ENCODE results near the gene SLC35F4. TPM values are rescaled to one million over a fixed set of nuclear protein-coding genes. Genes with fewer than 3 reads are reported as not detected.

Gene SLC35F4
- total and polyA plus RNA-seq, 10 donors: not detected

- H3K9me3 ChIP-seq: peaks cover 0 to 1% (median 0%) of the 10 kb centered on the region in 8 donors
- H3K4me1 ChIP-seq: peaks cover 0 to 2% (median under 1%) of the 10 kb centered on the region in 6 donors
- peaks cover 4 to 26% (median 14%) of the 10 kb centered on the region in 7 donors for H3K27me3 ChIP-seq (replicated peaks in 1 of 7)
- TF ChIP-seq POLR2AphosphoS5 (IDR thresholded peaks at IDR 0.05): no peak
- TF ChIP-seq CTCF (IDR thresholded peaks at IDR 0.05 in 8 of 11, conservative IDR thresholded peaks at IDR 0.05 in 3 of 11): no peak
- TF ChIP-seq POLR2A (IDR thresholded peaks at IDR 0.05): no peak
- H3K4me3 ChIP-seq: no peak overlapping the region
- WGBS, 5 donors: 47 to 67% (median 56%) methylated on average over 3 of the region's 3 CpGs
- no peaks in the 10 kb centered on the region for H3K36me3 ChIP-seq
- DNase-seq: no peak
- H3K27ac ChIP-seq: no peak overlapping the region
- intact Hi-C loops (cut with DNase I; ENCODE audit: low total_unique reads): no loop called here
Observed at GRCh38 chr14:57870686-57871457, 5.0 kb upstream of the SLC35F4 start.

GRCh38 chr14:57869617-57870016 lies 3.7 kb upstream of the SLC35F4 start:
- Histone ChIP-seq H3K9me3 (peaks cover 0 to 9% (median 0%) of the 10 kb centered on the region in 8 donors), H3K36me3 (no peaks in the 10 kb centered on the region), H3K4me3 (no peak overlapping the region), H3K27ac (no peak overlapping the region), H3K4me1 (peaks cover 0 to 11% (median 2%) of the 10 kb centered on the region in 6 donors), H3K27me3 (replicated peaks in 1 of 7) (peaks cover 4 to 39% (median 26%) of the 10 kb centered on the region in 7 donors)
- DNase-seq: no peak
- TF ChIP-seq CTCF (IDR thresholded peaks at IDR 0.05 in 8 of 11, conservative IDR thresholded peaks at IDR 0.05 in 3 of 11) (no peak), POLR2A (IDR thresholded peaks at IDR 0.05) (no peak), POLR2AphosphoS5 (IDR thresholded peaks at IDR 0.05) (no peak)
- intact Hi-C loops (cut with DNase I; ENCODE audit: low total_unique reads): no loop called here

GRCh38 chr14:57866199-57866705 lies 360 bp upstream of the SLC35F4 start:
- TF ChIP-seq POLR2A (IDR thresholded peaks at IDR 0.05) (no peak), POLR2AphosphoS5 (IDR thresholded peaks at IDR 0.05) (no peak), CTCF (IDR thresholded peaks at IDR 0.05 in 8 of 11, conservative IDR thresholded peaks at IDR 0.05 in 3 of 11) (no peak)
- no peak overlapping the region for H3K27ac ChIP-seq
- intact Hi-C loops (cut with DNase I; ENCODE audit: low total_unique reads): no loop called here
- peaks cover 0 to 11% (median 2%) of the 10 kb centered on the region in 6 donors for H3K4me1 ChIP-seq
- no peak for DNase-seq
- H3K27me3 ChIP-seq (replicated peaks in 1 of 7): peaks cover 4 to 57% (median 31%) of the 10 kb centered on the region in 7 donors
- H3K4me3 ChIP-seq: no peak overlapping the region
- H3K36me3 ChIP-seq: no peaks in the 10 kb centered on the region
- 22 to 35% (median 22%) methylated on average over 16 to 19 of the region's 19 CpGs for WGBS, 5 donors
- peaks cover 0 to 9% (median 0%) of the 10 kb centered on the region in 8 donors for H3K9me3 ChIP-seq

- WGBS, 5 donors: 3 to 8% (median 7%) methylated on average over 9 to 23 of the region's 23 CpGs
- DNase-seq: no peak
- Histone ChIP-seq H3K9me3 (peaks cover 0 to 9% (median 0%) of the 10 kb centered on the region in 8 donors), H3K36me3 (no peaks in the 10 kb centered on the region), H3K27me3 (replicated peaks in 1 of 7) (peaks cover 4 to 57% (median 31%) of the 10 kb centered on the region in 7 donors), H3K4me3 (peak overlapping the region in 1 of 8 donors; percentile 16), H3K4me1 (peaks cover 0 to 11% (median 2%) of the 10 kb centered on the region in 6 donors), H3K27ac (no peak overlapping the region)
- intact Hi-C loops (cut with DNase I; ENCODE audit: low total_unique reads): no loop called here
- no peak for TF ChIP-seq POLR2A (IDR thresholded peaks at IDR 0.05)
- TF ChIP-seq POLR2AphosphoS5 (IDR thresholded peaks at IDR 0.05): no peak
- TF ChIP-seq CTCF (IDR thresholded peaks at IDR 0.05 in 8 of 11, conservative IDR thresholded peaks at IDR 0.05 in 3 of 11): no peak
Observed at GRCh38 chr14:57865066-57865402, 858 bp downstream of the SLC35F4 start.
